Measurements from ENCODE around the gene ZBBX. TPM values are rescaled to one million over a fixed set of nuclear protein-coding genes. Genes with fewer than 3 reads are reported as not detected.

Gene ZBBX
- total RNA-seq, result 0.19 TPM in 1 of 2 replicates, not detected in the other

GRCh38 chr3:167380004-167380689 lies at the start of gene ZBBX:
Gene ZBBX (minus strand): TSS chr3:167380297. CDS start chr3:167372901, 7,396 bp downstream.

Other genes starting within 250 kb of the ZBBX start
- gene SERPINI2, start 93.7 kb upstream of the ZBBX start, total RNA-seq, result not detected in 2 replicates